Mesendoderm (in vitro differentiated cells): ENCODE data around the gene ABCA7.

Experiments used
- DNase-seq: peaks from one replicate; pipeline ENCODE4 v3.0.0; 2013
- H2AK5ac ChIP-seq: 2 replicates; pipeline ENCODE4 v1.6.1; 2013; ENCODE audit warnings: low read length, inconsistent platforms
- H2BK120ac ChIP-seq: 2 replicates; pipeline ENCODE4 v1.6.1; 2013; ENCODE audit warnings: low read depth, mild to moderate bottlenecking, low read length, moderate library complexity, mixed read lengths
- H2BK15ac ChIP-seq: replicated peaks from 2 replicates; pipeline ENCODE4 v1.6.1; 2013; ENCODE audit warnings: low read depth, mild to moderate bottlenecking, moderate library complexity
- H2BK5ac ChIP-seq: 2 replicates; pipeline ENCODE4 v1.6.1; 2013; ENCODE audit warnings: low read length, inconsistent platforms
- H3K18ac ChIP-seq: 2 replicates; pipeline ENCODE4 v1.6.1; 2013; ENCODE audit warnings: mild to moderate bottlenecking, low read length, mixed read lengths
- H3K23ac ChIP-seq: one replicate; pipeline ENCODE4 v1.6.1; 2013; ENCODE audit warnings: low read length
- H3K27ac ChIP-seq: 2 replicates; pipeline ENCODE4 v1.5.1; 2013; ENCODE audit warnings: low read depth, mild to moderate bottlenecking, inconsistent platforms, low read length, moderate library complexity
- H3K27me3 ChIP-seq: 2 replicates; pipeline ENCODE4 v1.6.1; 2013; ENCODE audit warnings: low read length, control low read depth, mild to moderate bottlenecking, inconsistent platforms; ENCODE audit not compliant: insufficient read depth, poor library complexity
- H3K36me3 ChIP-seq: 2 replicates; pipeline ENCODE4 v1.6.1; 2013; ENCODE audit warnings: low read length, inconsistent platforms; ENCODE audit not compliant: control insufficient read depth, insufficient read depth
- H3K4ac ChIP-seq: one replicate; pipeline ENCODE4 v1.6.1; 2013; ENCODE audit warnings: low read depth, mild to moderate bottlenecking, low read length, moderate library complexity
- H3K4me1 ChIP-seq: 2 replicates; pipeline ENCODE4 v1.6.1; 2013; ENCODE audit warnings: low read depth, low read length, inconsistent platforms; ENCODE audit not compliant: control insufficient read depth
- H3K4me2 ChIP-seq: 2 replicates; pipeline ENCODE4 v1.6.1; 2013; ENCODE audit warnings: low read length
- H3K4me3 ChIP-seq: 2 replicates; pipeline ENCODE4 v1.5.1; 2013; ENCODE audit warnings: mild to moderate bottlenecking, low read length
- H3K56ac ChIP-seq: one replicate; pipeline ENCODE4 v1.6.1; 2013; ENCODE audit warnings: low read length
- H3K79me1 ChIP-seq: 2 replicates; pipeline ENCODE4 v1.6.1; 2013; ENCODE audit warnings: low read length, inconsistent platforms
- H3K79me2 ChIP-seq: 2 replicates; pipeline ENCODE4 v1.6.1; 2013; ENCODE audit warnings: mild to moderate bottlenecking, low read length; ENCODE audit not compliant: control insufficient read depth, insufficient read depth
- H3K9ac ChIP-seq: 2 replicates; pipeline ENCODE4 v1.6.1; 2013; ENCODE audit warnings: low read length, inconsistent platforms
- H4K5ac ChIP-seq: one replicate; pipeline ENCODE4 v1.6.1; 2013; ENCODE audit warnings: low read length
- H4K8ac ChIP-seq: one replicate; pipeline ENCODE4 v1.6.1; 2013; ENCODE audit warnings: low read depth, mild to moderate bottlenecking, control low read depth, low read length, moderate library complexity
- WGBS: extraction: QIAGEN DNeasy Blood & Tissue Kit; methylation state at CpG from one replicate; pipeline ENCODE4 v1.1.7; 2013; ENCODE audit warnings: low lambda C conversion rate, missing lambda C conversion rate; ENCODE audit not compliant: insufficient coverage; ENCODE audit errors: extremely low coverage; 5-methylcytosine and 5-hydroxymethylcytosine counted together

ABCA7 gene

GRCh38 chr19:1049106-1049505 lies 9.2 kb downstream of the ABCA7 start:
- Histone ChIP-seq H4K5ac (no peak overlapping the region), H3K9ac (no peak overlapping the region), H2BK15ac (no peak overlapping the region), H3K36me3 (no peaks in the 10 kb centered on the region), H3K79me1 (no peaks in the 10 kb centered on the region), H3K4ac (no peak overlapping the region), H2AK5ac (no peak overlapping the region), H3K18ac (no peak overlapping the region), H3K56ac (no peak overlapping the region), H3K27ac (no peak overlapping the region), H3K27me3 (no peaks in the 10 kb centered on the region), H4K8ac (no peak overlapping the region), H2BK120ac (no peak overlapping the region), H3K4me2 (no peak overlapping the region), H3K4me3 (no peak overlapping the region), H3K79me2 (no peaks in the 10 kb centered on the region), H2BK5ac (no peak overlapping the region), H3K23ac (no peak overlapping the region), H3K4me1 (no peaks in the 10 kb centered on the region)
- WGBS: no CpG with 5 or more reads among the region's 17 CpGs
- DNase-seq: no peak

- no peaks in the 10 kb centered on the region for H3K79me2 ChIP-seq
- no peak overlapping the region for H2BK15ac ChIP-seq
- no peaks in the 10 kb centered on the region for H3K4me1 ChIP-seq
- H3K9ac ChIP-seq: no peak overlapping the region
- H3K56ac ChIP-seq: no peak overlapping the region
- H3K18ac ChIP-seq: no peak overlapping the region
- H2AK5ac ChIP-seq: no peak overlapping the region
- H4K8ac ChIP-seq: no peak overlapping the region
- H3K4me3 ChIP-seq: no peak overlapping the region
- H3K4ac ChIP-seq: no peak overlapping the region
- no peak overlapping the region for H3K27ac ChIP-seq
- no peak overlapping the region for H4K5ac ChIP-seq
- H3K27me3 ChIP-seq: no peaks in the 10 kb centered on the region
- WGBS: no CpG with 5 or more reads among the region's 11 CpGs
- no peak overlapping the region for H3K4me2 ChIP-seq
- no peak overlapping the region for H2BK120ac ChIP-seq
- peak; percentile 45 for DNase-seq
- H3K23ac ChIP-seq: no peak overlapping the region
- no peak overlapping the region for H2BK5ac ChIP-seq
- H3K36me3 ChIP-seq: no peaks in the 10 kb centered on the region
- no peaks in the 10 kb centered on the region for H3K79me1 ChIP-seq
Measured at GRCh38 chr19:1049800-1050199, 9.9 kb downstream of the ABCA7 start.

GRCh38 chr19:1050989-1051788 lies 11.3 kb downstream of the ABCA7 start:
- DNase-seq: peak; percentile 51
- Histone ChIP-seq H3K18ac (no peak overlapping the region), H4K5ac (no peak overlapping the region), H3K79me1 (no peaks in the 10 kb centered on the region), H2BK15ac (no peak overlapping the region), H3K27ac (no peak overlapping the region), H3K9ac (no peak overlapping the region), H3K4me2 (no peak overlapping the region), H3K36me3 (no peaks in the 10 kb centered on the region), H3K23ac (no peak overlapping the region), H3K79me2 (no peaks in the 10 kb centered on the region), H2BK120ac (no peak overlapping the region), H3K56ac (no peak overlapping the region), H3K4me3 (no peak overlapping the region), H2BK5ac (no peak overlapping the region), H4K8ac (no peak overlapping the region), H3K27me3 (no peaks in the 10 kb centered on the region), H2AK5ac (no peak overlapping the region), H3K4ac (no peak overlapping the region), H3K4me1 (no peaks in the 10 kb centered on the region)
- WGBS: no CpG with 5 or more reads among the region's 31 CpGs

- Histone ChIP-seq H4K8ac (no peak overlapping the region), H3K23ac (no peak overlapping the region), H2BK120ac (no peak overlapping the region), H3K4me1 (no peaks in the 10 kb centered on the region), H3K4me3 (no peak overlapping the region), H2AK5ac (no peak overlapping the region), H3K27me3 (no peaks in the 10 kb centered on the region), H3K27ac (no peak overlapping the region), H2BK5ac (no peak overlapping the region), H3K4ac (no peak overlapping the region), H3K4me2 (no peak overlapping the region), H3K56ac (no peak overlapping the region), H4K5ac (no peak overlapping the region), H3K9ac (no peak overlapping the region), H2BK15ac (no peak overlapping the region), H3K36me3 (no peaks in the 10 kb centered on the region), H3K18ac (no peak overlapping the region), H3K79me1 (no peaks in the 10 kb centered on the region), H3K79me2 (no peaks in the 10 kb centered on the region)
- no CpG with 5 or more reads among the region's 17 CpGs for WGBS
- DNase-seq: no peak
Measured at GRCh38 chr19:1051791-1052190, 11.9 kb downstream of the ABCA7 start.

DNA sequence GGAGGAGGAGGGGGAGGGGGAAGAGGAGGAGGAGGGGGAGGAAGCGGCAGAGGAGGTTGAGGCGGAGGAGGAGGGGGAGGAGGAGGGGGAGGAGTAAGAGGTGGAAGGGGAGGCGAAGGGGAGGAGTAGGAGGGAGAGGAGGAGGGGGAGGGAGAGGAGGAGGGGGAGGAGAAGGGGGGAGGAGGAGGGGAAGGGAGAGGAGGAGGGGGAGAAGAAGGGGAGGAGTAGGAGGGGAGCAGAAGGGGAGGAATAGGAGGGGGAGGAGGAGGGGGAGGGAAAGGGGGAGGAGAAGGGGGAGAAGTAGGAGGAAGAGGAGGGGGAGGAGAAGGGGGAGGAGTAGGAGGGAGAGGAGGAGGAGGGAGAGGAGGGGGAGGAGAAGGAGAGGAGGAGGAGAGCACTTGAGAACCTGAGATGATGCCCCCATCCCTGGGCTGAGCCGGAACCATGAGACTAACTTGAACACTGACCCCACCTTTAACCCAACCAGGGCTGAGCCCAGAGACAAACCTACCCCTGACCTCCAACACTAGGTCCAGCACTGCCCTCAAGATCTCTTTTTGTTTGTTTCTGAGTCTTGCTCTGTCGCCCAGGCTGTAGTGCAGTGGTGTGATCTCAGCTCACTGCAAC lies 12.6 kb downstream of the ABCA7 start:
- Histone ChIP-seq H4K5ac (no peak overlapping the region), H3K27ac (no peak overlapping the region), H2BK120ac (no peak overlapping the region), H2AK5ac (no peak overlapping the region), H3K4me3 (no peak overlapping the region), H3K4ac (no peak overlapping the region), H4K8ac (no peak overlapping the region), H3K36me3 (no peaks in the 10 kb centered on the region), H2BK15ac (no peak overlapping the region), H3K4me1 (no peaks in the 10 kb centered on the region), H3K9ac (no peak overlapping the region), H3K23ac (no peak overlapping the region), H3K79me2 (no peaks in the 10 kb centered on the region), H3K27me3 (no peaks in the 10 kb centered on the region), H3K18ac (no peak overlapping the region), H3K79me1 (no peaks in the 10 kb centered on the region), H3K56ac (no peak overlapping the region), H3K4me2 (no peak overlapping the region), H2BK5ac (no peak overlapping the region)
- DNase-seq: no peak
- whole genome bisulfite sequencing: no CpG with 5 or more reads among the region's 5 CpGs
